MCF 10A (cell line): ENCODE results near the gene TNRC18. TPM values are rescaled to one million over a fixed set of nuclear protein-coding genes. Genes with fewer than 3 reads are reported as not detected.

Experiments used
- BruUV-seq: library from RNA; stranded (reverse); fragments of 400-500 nt; replicated peaks from 2 replicates; lab custom pipeline; 2021; lab: Mats Ljungman, UMichigan
- CTCF ChIA-PET: fragments of 300-600 bp; sonication (Branson Sonifier 250); formaldehyde crosslinking; extraction: SDS; loops from one replicate; lab custom pipeline; 2021; ENCODE audit warnings: antibody characterized with exemption, inconsistent platforms; lab: Yijun Ruan, JAX
- POLR2A ChIA-PET: fragments of 300-600, 350-650 bp; sonication (Branson Sonifier 250); formaldehyde crosslinking; extraction: SDS; loops from one replicate; lab custom pipeline; 2020; ENCODE audit warnings: antibody characterized with exemption, inconsistent platforms; lab: Yijun Ruan, JAX
- DNase-seq: peaks from one replicate; pipeline ENCODE4 v3.0.0-alpha.2; 2018; ENCODE audit not compliant: unreplicated experiment
- H3K27ac Mint-ChIP-seq: one replicate; pipeline ENCODE4 v1.8.0; 2022; ENCODE audit warnings: mild to moderate bottlenecking, low read depth, mixed read lengths; ENCODE audit not compliant: unreplicated experiment
- H3K27me3 Mint-ChIP-seq: one replicate; pipeline ENCODE4 v1.8.0; 2022; ENCODE audit warnings: mixed read lengths; ENCODE audit not compliant: insufficient read depth, unreplicated experiment
- H3K36me3 Mint-ChIP-seq: one replicate; pipeline ENCODE4 v1.8.0; 2022; ENCODE audit warnings: mild to moderate bottlenecking, moderate library complexity, mixed read lengths; ENCODE audit not compliant: insufficient read depth, unreplicated experiment
- H3K4me1 Mint-ChIP-seq: one replicate; pipeline ENCODE4 v1.8.0; 2022; ENCODE audit warnings: mixed read lengths; ENCODE audit not compliant: insufficient read depth, unreplicated experiment
- H3K4me3 Mint-ChIP-seq: one replicate; pipeline ENCODE4 v1.8.0; 2022; ENCODE audit warnings: mild to moderate bottlenecking, moderate library complexity, mixed read lengths; ENCODE audit not compliant: unreplicated experiment
- H3K9me3 Mint-ChIP-seq: one replicate; pipeline ENCODE4 v1.8.0; 2022; ENCODE audit warnings: mixed read lengths; ENCODE audit not compliant: unreplicated experiment
- intact Hi-C: fragments of 100-400 bp; cut with micrococcal nuclease; formaldehyde crosslinking; loops from 2 replicates; pipeline ENCODE4 v1.14.1; 2022
- total RNA-seq: library from RNA; stranded (reverse); gene quantifications from 2 replicates; pipeline ENCODE4 v1.2.3, GENCODE V29; 2022
- TF ChIP-seq, protein P1 (sequence below): fragments of 200-600 bp; IDR thresholded peaks from one replicate; pipeline ENCODE4 v1.8.0; 2022; ENCODE audit warnings: antibody characterized with exemption, mild to moderate bottlenecking; ENCODE audit not compliant: unreplicated experiment

Gene TNRC18
- total RNA-seq, 1 experiment from 2014 or later, result 132 TPM

GRCh38 chr7:5345171-5345570 is 78.5 kb downstream of the TNRC18 start:
- Mint-ChIP-seq H3K4me3 (no peak overlapping the region), H3K36me3 (peaks cover 82% of the 10 kb centered on the region), H3K9me3 (no peaks in the 10 kb centered on the region), H3K4me1 (no peaks in the 10 kb centered on the region), H3K27ac (no peak overlapping the region), H3K27me3 (no peaks in the 10 kb centered on the region)
- no TSS peak for BruUV-seq
- no peak for DNase-seq
- POLR2A ChIA-PET, result no interaction called here
- CTCF ChIA-PET, result no interaction called here
- TF ChIP-seq, protein P1, sequence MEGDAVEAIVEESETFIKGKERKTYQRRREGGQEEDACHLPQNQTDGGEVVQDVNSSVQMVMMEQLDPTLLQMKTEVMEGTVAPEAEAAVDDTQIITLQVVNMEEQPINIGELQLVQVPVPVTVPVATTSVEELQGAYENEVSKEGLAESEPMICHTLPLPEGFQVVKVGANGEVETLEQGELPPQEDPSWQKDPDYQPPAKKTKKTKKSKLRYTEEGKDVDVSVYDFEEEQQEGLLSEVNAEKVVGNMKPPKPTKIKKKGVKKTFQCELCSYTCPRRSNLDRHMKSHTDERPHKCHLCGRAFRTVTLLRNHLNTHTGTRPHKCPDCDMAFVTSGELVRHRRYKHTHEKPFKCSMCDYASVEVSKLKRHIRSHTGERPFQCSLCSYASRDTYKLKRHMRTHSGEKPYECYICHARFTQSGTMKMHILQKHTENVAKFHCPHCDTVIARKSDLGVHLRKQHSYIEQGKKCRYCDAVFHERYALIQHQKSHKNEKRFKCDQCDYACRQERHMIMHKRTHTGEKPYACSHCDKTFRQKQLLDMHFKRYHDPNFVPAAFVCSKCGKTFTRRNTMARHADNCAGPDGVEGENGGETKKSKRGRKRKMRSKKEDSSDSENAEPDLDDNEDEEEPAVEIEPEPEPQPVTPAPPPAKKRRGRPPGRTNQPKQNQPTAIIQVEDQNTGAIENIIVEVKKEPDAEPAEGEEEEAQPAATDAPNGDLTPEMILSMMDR, result no peak
- intact Hi-C loops, result no loop called here

GRCh38 chr7:5344342-5344741 is 79.3 kb downstream of the TNRC18 start:
- H3K27me3 Mint-ChIP-seq, result no peaks in the 10 kb centered on the region
- ChIA-PET POLR2A (no interaction called here), CTCF (interaction anchor here (1.8 kb wide), 1 partner anchor 21 kb away, joined by 7 read pairs; no protein-coding TSS in a partner anchor)
- no peak overlapping the region for H3K4me3 Mint-ChIP-seq
- H3K9me3 Mint-ChIP-seq, result no peaks in the 10 kb centered on the region
- DNase-seq, result no peak
- intact Hi-C loops, result no loop called here
- peaks cover 82% of the 10 kb centered on the region for H3K36me3 Mint-ChIP-seq
- H3K27ac Mint-ChIP-seq, result no peak overlapping the region
- no peaks in the 10 kb centered on the region for H3K4me1 Mint-ChIP-seq
- no TSS peak for BruUV-seq
- TF ChIP-seq, protein P1, result no peak

- intact Hi-C loops, result no loop called here
- no peak for DNase-seq
- no peaks in the 10 kb centered on the region for H3K9me3 Mint-ChIP-seq
- no peak overlapping the region for H3K4me3 Mint-ChIP-seq
- TF ChIP-seq, protein P1, result no peak
- BruUV-seq, result no TSS peak
- no peak overlapping the region for H3K27ac Mint-ChIP-seq
- no peaks in the 10 kb centered on the region for H3K27me3 Mint-ChIP-seq
- H3K4me1 Mint-ChIP-seq, result no peaks in the 10 kb centered on the region
- ChIA-PET CTCF (interaction anchor here (1.8 kb wide), 1 partner anchor 22 kb away, joined by 7 read pairs; no protein-coding TSS in a partner anchor), POLR2A (no interaction called here)
- peaks cover 82% of the 10 kb centered on the region for H3K36me3 Mint-ChIP-seq
These were observed 79.8 kb downstream of the TNRC18 start for GRCh38 chr7:5343884-5344283.

- H3K36me3 Mint-ChIP-seq, result peaks cover 82% of the 10 kb centered on the region
- no peak overlapping the region for H3K4me3 Mint-ChIP-seq
- POLR2A ChIA-PET, result no interaction called here
- CTCF ChIA-PET, result interaction anchor here (0.7 kb wide), 1 partner anchor 209 kb away, joined by 4 read pairs; no protein-coding TSS in a partner anchor
- H3K4me1 Mint-ChIP-seq, result no peaks in the 10 kb centered on the region
- intact Hi-C loops, result no loop called here
- no peaks in the 10 kb centered on the region for H3K27me3 Mint-ChIP-seq
- H3K9me3 Mint-ChIP-seq, result no peaks in the 10 kb centered on the region
- TF ChIP-seq, protein P1, result no peak
- BruUV-seq, result no TSS peak
- H3K27ac Mint-ChIP-seq, result no peak overlapping the region
- DNase-seq, result no peak
These were observed 81.0 kb downstream of the TNRC18 start for GRCh38 chr7:5342631-5343030.
